ENCODE data around the gene RNASEH2C. TPM values are rescaled to one million over a fixed set of nuclear protein-coding genes. Genes with fewer than 3 reads are reported as not detected.

The RNASEH2C gene
- polyA plus RNA-seq, 1 donor (not counting 4 experiments of a cell fraction or from before 2014, with no cell fraction given), result 18.5 TPM

DNA sequence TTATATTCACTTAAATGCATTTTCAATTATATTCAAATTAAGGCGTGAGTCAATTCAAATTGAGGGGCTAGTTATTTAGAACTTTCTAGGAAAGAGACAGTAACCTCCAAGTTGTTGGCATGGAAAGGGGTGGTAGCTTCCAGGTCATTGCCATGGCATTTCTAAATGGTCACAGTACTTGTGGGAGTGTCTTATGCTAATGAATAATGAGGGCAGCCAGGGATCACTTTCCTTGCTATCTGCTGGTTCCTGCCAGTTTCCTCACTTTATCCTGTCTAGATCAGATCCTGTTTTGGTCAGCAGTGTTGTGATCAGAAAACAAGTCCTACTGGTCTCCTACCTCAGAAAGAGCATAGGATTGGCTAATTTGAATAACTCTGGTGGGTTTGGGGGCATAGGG is 21.8 kb upstream of the RNASEH2C start:
- FAIRE-seq (no peak), DNase-seq (ENCODE audit: low read depth, low spot score) (no peak)
- Histone ChIP-seq H4K20me1 (ENCODE audit: control insufficient read depth, extremely low read depth, insufficient read depth, low read length) (no peaks in the 10 kb centered on the region), H3K4me2 (ENCODE audit: control insufficient read depth, extremely low read depth, insufficient read depth, low read depth, low read length) (no peak overlapping the region), H3K4me3 (ENCODE audit: control insufficient read depth in 2 of 3, extremely low read depth in 1 of 3, insufficient read depth in 2 of 3, low read depth in 1 of 3, low read length in 3 of 3) (no peak overlapping the region), H3K9ac (ENCODE audit: control insufficient read depth, extremely low read depth, insufficient read depth, low read length) (no peak overlapping the region), H3K9me3 (ENCODE audit: control insufficient read depth, low read depth, low read length) (no peaks in the 10 kb centered on the region), H2AFZ (ENCODE audit: control insufficient read depth, low read length) (no peak overlapping the region), H3K9me1 (ENCODE audit: control insufficient read depth, extremely low read depth, insufficient read depth, low read length) (no peaks in the 10 kb centered on the region), H3K79me2 (ENCODE audit: control insufficient read depth, insufficient read depth, low read length) (no peaks in the 10 kb centered on the region), H3K27me3 (ENCODE audit: control insufficient read depth, extremely low read depth, insufficient read depth, low read length) (peaks cover 17% of the 10 kb centered on the region), H3K36me3 (ENCODE audit: control insufficient read depth in 2 of 2, extremely low read depth in 1 of 2, insufficient read depth in 2 of 2, low read length in 2 of 2) (no peaks in the 10 kb centered on the region), H3K27ac (ENCODE audit: control insufficient read depth, insufficient read depth, low read length) (no peak overlapping the region), H3K4me1 (ENCODE audit: control insufficient read depth, extremely low read depth, insufficient read depth, low read length) (no peaks in the 10 kb centered on the region)
- dilution Hi-C loops (cut with MboI; ENCODE audit: extremely low pct_ligation_motif_present, low sequenced_read_pairs), result no loop called here
- no peak for TF ChIP-seq EZH2 (IDR thresholded peaks at IDR 0.05; ENCODE audit: low read length)
- TF ChIP-seq CTCF (optimal IDR thresholded peaks at IDR 0.05 in 1 of 3, IDR thresholded peaks at IDR 0.05 in 1 of 3, conservative IDR thresholded peaks at IDR 0.05 in 1 of 3; ENCODE audit: extremely low read depth in 1 of 3, insufficient read depth in 2 of 3, low read length in 3 of 3), result no peak

- FAIRE-seq (no peak), DNase-seq (ENCODE audit: low read depth, low spot score) (no peak)
- no peaks in the 10 kb centered on the region for H3K79me2 ChIP-seq (ENCODE audit: control insufficient read depth, insufficient read depth, low read length)
- no peak for TF ChIP-seq EZH2 (IDR thresholded peaks at IDR 0.05; ENCODE audit: low read length)
- no peak for TF ChIP-seq CTCF (optimal IDR thresholded peaks at IDR 0.05 in 1 of 3, IDR thresholded peaks at IDR 0.05 in 1 of 3, conservative IDR thresholded peaks at IDR 0.05 in 1 of 3; ENCODE audit: extremely low read depth in 1 of 3, insufficient read depth in 2 of 3, low read length in 3 of 3)
- H3K27me3 ChIP-seq (ENCODE audit: control insufficient read depth, extremely low read depth, insufficient read depth, low read length), result peaks cover 17% of the 10 kb centered on the region
- no peak overlapping the region for H3K4me3 ChIP-seq (ENCODE audit: control insufficient read depth in 2 of 3, extremely low read depth in 1 of 3, insufficient read depth in 2 of 3, low read depth in 1 of 3, low read length in 3 of 3)
- H3K4me2 ChIP-seq (ENCODE audit: control insufficient read depth, extremely low read depth, insufficient read depth, low read depth, low read length), result no peak overlapping the region
- dilution Hi-C loops (cut with MboI; ENCODE audit: extremely low pct_ligation_motif_present, low sequenced_read_pairs), result no loop called here
- no peaks in the 10 kb centered on the region for H3K9me1 ChIP-seq (ENCODE audit: control insufficient read depth, extremely low read depth, insufficient read depth, low read length)
- H4K20me1 ChIP-seq (ENCODE audit: control insufficient read depth, extremely low read depth, insufficient read depth, low read length), result no peaks in the 10 kb centered on the region
- H3K9me3 ChIP-seq (ENCODE audit: control insufficient read depth, low read depth, low read length), result peaks cover 2% of the 10 kb centered on the region
- H3K36me3 ChIP-seq (ENCODE audit: control insufficient read depth in 2 of 2, extremely low read depth in 1 of 2, insufficient read depth in 2 of 2, low read length in 2 of 2), result no peaks in the 10 kb centered on the region
- H3K27ac ChIP-seq (ENCODE audit: control insufficient read depth, insufficient read depth, low read length), result no peak overlapping the region
- H3K9ac ChIP-seq (ENCODE audit: control insufficient read depth, extremely low read depth, insufficient read depth, low read length), result no peak overlapping the region
- no peak overlapping the region for H2AFZ ChIP-seq (ENCODE audit: control insufficient read depth, low read length)
- H3K4me1 ChIP-seq (ENCODE audit: control insufficient read depth, extremely low read depth, insufficient read depth, low read length), result no peaks in the 10 kb centered on the region
Observed at GRCh38 chr11:65741185-65741584, 20.6 kb upstream of the RNASEH2C start.

Data from keratinocyte (primary cell).